Breast epithelium (tissue), 3 donors: Measurements from ENCODE around the gene DHRS3.

Experiments
- CTCF ChIP-seq, 3 donors: fragments of 450-650 bp; IDR thresholded peaks; one replicate each; pipeline ENCODE4 v1.5.1; 2016 to 2017; ENCODE audit warnings: antibody characterized with exemption in 3 of 3, mild to moderate bottlenecking in 3 of 3, moderate library complexity in 3 of 3
- POLR2A ChIP-seq: fragments of 450-650 bp; IDR thresholded peaks from one replicate; pipeline ENCODE4 v1.6.1; 2016; ENCODE audit warnings: antibody characterized with exemption, mild to moderate bottlenecking, moderate library complexity
- POLR2AphosphoS5 ChIP-seq, 3 donors: sonication (generic); formaldehyde crosslinking; IDR thresholded peaks; one replicate each; pipeline ENCODE4 v1.6.1; 2017; ENCODE audit warnings: antibody characterized with exemption in 3 of 3

GRCh38 chr1:12658531-12659453 lies 40.8 kb upstream of the DHRS3 start:
- peak; percentile 92 to 97 (median 92) for TF ChIP-seq CTCF (IDR thresholded peaks at IDR 0.05)
- peak in 1 of 3 donors; percentile 46 for TF ChIP-seq POLR2AphosphoS5 (IDR thresholded peaks at IDR 0.05)
- TF ChIP-seq POLR2A, result no peak
